Measurements from ENCODE around the gene ADPRHL1. TPM values are rescaled to one million over a fixed set of nuclear protein-coding genes. Genes with fewer than 3 reads are reported as not detected.
A peak's percentile ranks its signal among the peaks of the same experiment; 100 is the strongest.

Gene ADPRHL1
- total RNA-seq, 1 experiment from 2014 or later, result 4.9 TPM

DNA sequence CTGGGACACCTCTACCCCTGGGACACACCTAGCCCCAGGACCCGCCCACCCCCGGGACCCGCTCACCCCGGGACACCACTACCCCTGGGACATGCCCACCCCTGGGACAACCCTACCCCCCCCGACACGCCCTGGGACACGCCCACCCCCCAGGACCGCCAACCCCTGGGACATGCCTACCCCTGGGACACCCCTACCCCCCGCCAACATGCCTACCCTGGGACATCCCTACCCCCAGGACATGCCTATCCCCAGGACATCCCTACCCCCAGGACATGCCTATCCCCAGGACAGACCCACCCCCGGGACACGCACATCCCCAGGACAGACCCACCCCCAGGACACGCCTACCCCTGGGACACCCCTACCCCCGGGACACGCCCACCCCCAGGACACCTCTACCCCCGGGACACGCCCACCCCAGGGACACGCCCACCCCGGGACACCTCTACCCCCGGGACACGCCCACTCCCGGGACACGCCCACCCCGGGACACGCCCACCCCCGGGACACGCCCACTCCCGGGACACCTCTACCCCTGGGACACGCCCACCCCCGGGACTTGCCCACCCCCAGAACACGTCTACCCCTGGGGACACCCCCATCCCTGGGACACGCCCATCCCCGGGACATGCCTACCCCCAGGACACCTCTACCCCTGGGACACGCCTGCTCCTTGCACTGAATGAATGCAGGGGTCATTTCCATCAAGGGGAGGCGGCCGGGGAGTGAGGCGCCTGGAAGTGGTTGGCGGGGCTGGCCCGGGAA is 32.3 kb downstream of the ADPRHL1 start:
- intact Hi-C loops (cut with micrococcal nuclease; ENCODE audit: unreplicated experiment), result no loop called here
- POLR2A ChIA-PET, result no interaction called here

DNA sequence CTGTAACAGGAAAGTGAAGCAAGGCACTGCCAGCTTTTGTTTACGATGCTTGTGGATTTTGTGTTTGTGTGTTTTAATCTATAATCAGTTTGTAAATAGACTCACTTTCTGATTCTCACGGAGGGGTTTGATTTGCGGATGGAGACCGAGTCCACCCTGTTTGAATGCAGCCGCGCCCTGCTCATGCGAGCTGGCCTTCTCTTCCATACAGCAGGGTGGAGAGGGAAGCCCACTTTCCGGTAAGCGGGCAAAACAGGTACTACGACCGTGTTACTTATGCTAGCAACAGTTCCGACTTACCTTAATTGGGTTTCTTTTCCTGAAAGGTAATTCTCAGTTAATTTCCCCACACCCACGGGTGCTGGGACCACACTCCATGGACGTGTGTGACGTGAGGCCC is 33.1 kb downstream of the ADPRHL1 start:
- Mint-ChIP-seq H3K27ac (ENCODE audit: unreplicated experiment) (no peak overlapping the region), H3K27me3 (ENCODE audit: insufficient read depth, unreplicated experiment) (peaks cover 3% of the 10 kb centered on the region), H3K4me3 (ENCODE audit: unreplicated experiment) (peak overlapping the region; percentile 60), H3K36me3 (ENCODE audit: insufficient read depth, unreplicated experiment) (no peaks in the 10 kb centered on the region), H3K4me1 (ENCODE audit: low read depth, unreplicated experiment) (peaks cover 13% of the 10 kb centered on the region), H3K9me3 (ENCODE audit: unreplicated experiment) (no peaks in the 10 kb centered on the region)
- no peaks in the 10 kb centered on the region for H3K9me3 ChIP-seq
- no peaks in the 10 kb centered on the region for H3K27me3 ChIP-seq (replicated peaks; ENCODE audit: control insufficient read depth, insufficient read depth, low read length)
- 0 out of 2 replicates have a peak, but pooled peaks cover 4% of the 10 kb centered on the region for H3K4me1 ChIP-seq
- no TSS peak for BruUV-seq (replicated peaks)
- POLR2A ChIA-PET, result no interaction called here
- H3K4me3 ChIP-seq (ENCODE audit: low read depth, low read length), result no peak overlapping the region
- intact Hi-C loops (cut with micrococcal nuclease; ENCODE audit: unreplicated experiment), result no loop called here
- TF ChIP-seq, protein P1, sequence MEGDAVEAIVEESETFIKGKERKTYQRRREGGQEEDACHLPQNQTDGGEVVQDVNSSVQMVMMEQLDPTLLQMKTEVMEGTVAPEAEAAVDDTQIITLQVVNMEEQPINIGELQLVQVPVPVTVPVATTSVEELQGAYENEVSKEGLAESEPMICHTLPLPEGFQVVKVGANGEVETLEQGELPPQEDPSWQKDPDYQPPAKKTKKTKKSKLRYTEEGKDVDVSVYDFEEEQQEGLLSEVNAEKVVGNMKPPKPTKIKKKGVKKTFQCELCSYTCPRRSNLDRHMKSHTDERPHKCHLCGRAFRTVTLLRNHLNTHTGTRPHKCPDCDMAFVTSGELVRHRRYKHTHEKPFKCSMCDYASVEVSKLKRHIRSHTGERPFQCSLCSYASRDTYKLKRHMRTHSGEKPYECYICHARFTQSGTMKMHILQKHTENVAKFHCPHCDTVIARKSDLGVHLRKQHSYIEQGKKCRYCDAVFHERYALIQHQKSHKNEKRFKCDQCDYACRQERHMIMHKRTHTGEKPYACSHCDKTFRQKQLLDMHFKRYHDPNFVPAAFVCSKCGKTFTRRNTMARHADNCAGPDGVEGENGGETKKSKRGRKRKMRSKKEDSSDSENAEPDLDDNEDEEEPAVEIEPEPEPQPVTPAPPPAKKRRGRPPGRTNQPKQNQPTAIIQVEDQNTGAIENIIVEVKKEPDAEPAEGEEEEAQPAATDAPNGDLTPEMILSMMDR (IDR thresholded peaks at IDR 0.05; ENCODE audit: insufficient read depth in 1 of 2, low read depth in 1 of 2, low read length in 1 of 2, severe bottlenecking in 1 of 2, unreplicated experiment in 1 of 2), result no peak
- CTCF ChIA-PET, result interaction anchor here (1.2 kb wide), 1 partner anchor 142 kb away, joined by 3 read pairs; no protein-coding TSS in a partner anchor
- DNase-seq, result no peak
- H3K36me3 ChIP-seq (ENCODE audit: control insufficient read depth, insufficient read depth, low read length), result no peaks in the 10 kb centered on the region

More for the DNA sequence above, 32.3 kb downstream of the ADPRHL1 start:
- Histone ChIP-seq H3K4me3 (ENCODE audit: low read depth, low read length) (no peak overlapping the region), H3K4me1 (0 out of 2 replicates have a peak, but pooled peaks cover 4% of the 10 kb centered on the region), H3K36me3 (ENCODE audit: control insufficient read depth, insufficient read depth, low read length) (no peaks in the 10 kb centered on the region), H3K9me3 (no peaks in the 10 kb centered on the region), H3K27me3 (replicated peaks; ENCODE audit: control insufficient read depth, insufficient read depth, low read length) (no peaks in the 10 kb centered on the region)
- H3K4me3 Mint-ChIP-seq (ENCODE audit: unreplicated experiment), result no peak overlapping the region
- CTCF ChIA-PET, result no interaction called here
- H3K27me3 Mint-ChIP-seq (ENCODE audit: insufficient read depth, unreplicated experiment), result peaks cover 3% of the 10 kb centered on the region
- H3K27ac Mint-ChIP-seq (ENCODE audit: unreplicated experiment), result no peak overlapping the region
- BruUV-seq (replicated peaks), result no TSS peak
- TF ChIP-seq, protein P1 (IDR thresholded peaks at IDR 0.05; ENCODE audit: insufficient read depth in 1 of 2, low read depth in 1 of 2, low read length in 1 of 2, severe bottlenecking in 1 of 2, unreplicated experiment in 1 of 2), result no peak
- peak in 1 of 2 experiments; percentile 52 for DNase-seq
- H3K9me3 Mint-ChIP-seq (ENCODE audit: unreplicated experiment), result no peaks in the 10 kb centered on the region
- peaks cover 13% of the 10 kb centered on the region for H3K4me1 Mint-ChIP-seq (ENCODE audit: low read depth, unreplicated experiment)
- no peaks in the 10 kb centered on the region for H3K36me3 Mint-ChIP-seq (ENCODE audit: insufficient read depth, unreplicated experiment)

DNA sequence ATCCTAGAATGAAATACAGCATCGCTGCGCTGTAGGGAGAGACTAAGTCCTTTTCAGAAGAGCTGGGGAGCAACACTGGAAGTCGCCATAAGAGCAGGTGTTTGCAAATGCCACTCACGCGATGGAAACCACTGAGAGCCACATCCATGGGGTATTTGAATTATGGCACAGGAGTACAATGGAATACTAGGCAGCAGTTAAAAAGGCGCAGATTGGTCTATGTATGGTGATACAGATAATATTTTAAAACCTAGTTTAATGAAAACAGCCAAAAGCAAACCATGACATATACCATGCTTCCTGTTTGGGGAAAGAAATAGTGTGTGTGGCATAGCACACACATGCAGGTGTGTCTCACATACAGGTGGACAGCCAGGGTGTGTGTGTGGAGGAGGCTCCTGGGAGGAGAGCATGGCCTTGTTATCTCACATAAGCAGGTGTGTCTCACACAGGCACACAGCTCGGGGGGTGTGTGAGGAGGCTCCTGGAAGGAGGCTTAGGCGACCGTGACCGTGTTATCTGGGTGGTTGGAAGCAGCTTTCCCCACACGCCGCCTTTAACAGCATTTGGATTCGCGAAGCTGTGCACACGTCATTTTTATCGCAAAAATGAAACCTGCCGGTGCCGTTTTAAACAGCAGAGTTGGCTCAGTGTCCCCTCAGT is 33.6 kb downstream of the ADPRHL1 start:
- H3K9me3 Mint-ChIP-seq (ENCODE audit: unreplicated experiment), result no peaks in the 10 kb centered on the region
- Histone ChIP-seq H3K36me3 (ENCODE audit: control insufficient read depth, insufficient read depth, low read length) (no peaks in the 10 kb centered on the region), H3K4me1 (0 out of 2 replicates have a peak, but pooled peaks cover 4% of the 10 kb centered on the region), H3K9me3 (no peaks in the 10 kb centered on the region), H3K4me3 (ENCODE audit: low read depth, low read length) (no peak overlapping the region), H3K27me3 (replicated peaks; ENCODE audit: control insufficient read depth, insufficient read depth, low read length) (no peaks in the 10 kb centered on the region)
- BruUV-seq (replicated peaks), result no TSS peak
- TF ChIP-seq, protein P1 (IDR thresholded peaks at IDR 0.05; ENCODE audit: insufficient read depth in 1 of 2, low read depth in 1 of 2, low read length in 1 of 2, severe bottlenecking in 1 of 2, unreplicated experiment in 1 of 2), result no peak
- intact Hi-C loops (cut with micrococcal nuclease; ENCODE audit: unreplicated experiment), result no loop called here
- H3K36me3 Mint-ChIP-seq (ENCODE audit: insufficient read depth, unreplicated experiment), result no peaks in the 10 kb centered on the region
- H3K4me1 Mint-ChIP-seq (ENCODE audit: low read depth, unreplicated experiment), result peaks cover 13% of the 10 kb centered on the region
- peaks cover 3% of the 10 kb centered on the region for H3K27me3 Mint-ChIP-seq (ENCODE audit: insufficient read depth, unreplicated experiment)
- DNase-seq, result no peak
- ChIA-PET CTCF (interaction anchor here (1.2 kb wide), 1 partner anchor 142 kb away, joined by 3 read pairs; no protein-coding TSS in a partner anchor), POLR2A (no interaction called here)
- H3K27ac Mint-ChIP-seq (ENCODE audit: unreplicated experiment), result no peak overlapping the region
- H3K4me3 Mint-ChIP-seq (ENCODE audit: unreplicated experiment), result peak overlapping the region; percentile 60
